Stimulated activated CD4-positive, alpha-beta T cell treated with anti-CD3 and anti-CD28 coated beads, Interleukin-2, amount 100 ng/mL, for 24 hours (primary cell): ENCODE measurements around the gene LHFPL4.
"Not testable (repeated sequence)": the region's sequence is repeated elsewhere in the genome, so short reads cannot be mapped to it uniquely, and the experiment has no call there.

Experiments used
- DNase-seq, 2 donors: peaks; one replicate each; pipeline ENCODE4 v3.0.0-alpha.2; 2020

The LHFPL4 gene

DNA sequence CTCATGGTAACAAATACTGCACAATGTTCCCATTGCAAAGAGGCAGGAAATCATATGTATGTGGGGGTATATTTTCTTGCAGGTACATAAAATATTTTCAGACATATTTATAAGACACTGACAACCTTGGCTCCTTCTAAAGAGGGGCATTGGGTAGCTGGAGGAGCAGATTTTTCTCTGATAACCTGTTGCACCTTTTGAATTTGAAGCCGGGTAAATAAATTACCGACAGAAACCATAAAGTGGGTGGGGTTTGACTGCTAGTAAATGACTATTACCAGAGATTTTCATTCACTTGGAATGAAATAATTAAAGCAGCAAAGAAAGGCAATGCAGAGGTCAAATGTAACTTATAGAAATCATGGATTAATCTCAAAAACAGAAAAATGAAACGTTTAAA is 19.2 kb downstream of the LHFPL4 start:
- no peak for DNase-seq

DNA sequence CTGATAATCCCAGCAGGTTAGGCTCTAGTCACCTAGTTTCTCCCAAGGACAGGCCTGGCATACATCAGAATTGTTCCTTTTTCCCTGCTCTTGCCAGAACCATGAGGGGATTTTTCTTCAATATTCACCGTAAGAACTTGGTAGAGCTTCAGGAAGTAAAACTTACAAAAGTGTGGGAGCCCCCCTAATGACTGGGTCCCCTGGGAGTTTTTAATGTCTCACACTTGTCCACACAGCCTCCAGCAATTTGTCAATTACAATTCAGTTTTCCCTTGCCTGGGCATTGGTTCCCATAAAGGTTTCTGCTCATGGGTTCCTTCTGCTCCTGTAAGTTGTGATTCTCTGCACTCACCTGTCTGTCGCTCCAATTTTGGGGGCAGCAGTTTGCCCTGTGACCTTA is 28.5 kb downstream of the LHFPL4 start:
- no peak for DNase-seq

DNA sequence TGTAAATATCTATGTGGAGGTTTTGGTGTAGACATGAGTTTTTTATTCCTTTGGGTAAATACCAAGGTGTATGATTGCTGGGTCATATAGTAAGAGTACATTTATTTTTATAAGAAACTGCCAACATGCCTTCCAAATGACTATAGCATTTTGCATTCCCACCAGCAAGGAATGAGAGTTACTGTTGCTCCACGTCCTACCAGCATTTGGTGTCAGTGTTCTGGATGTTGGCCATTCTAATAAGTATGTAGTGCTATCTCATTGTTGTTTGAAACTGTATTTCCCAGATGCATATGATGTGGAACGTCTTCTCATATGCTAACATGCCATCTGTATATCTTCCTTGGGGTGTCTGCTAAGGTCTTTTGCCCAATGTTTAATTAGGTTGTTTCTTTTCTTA is 38.7 kb downstream of the LHFPL4 start:
- no peak for DNase-seq

DNA sequence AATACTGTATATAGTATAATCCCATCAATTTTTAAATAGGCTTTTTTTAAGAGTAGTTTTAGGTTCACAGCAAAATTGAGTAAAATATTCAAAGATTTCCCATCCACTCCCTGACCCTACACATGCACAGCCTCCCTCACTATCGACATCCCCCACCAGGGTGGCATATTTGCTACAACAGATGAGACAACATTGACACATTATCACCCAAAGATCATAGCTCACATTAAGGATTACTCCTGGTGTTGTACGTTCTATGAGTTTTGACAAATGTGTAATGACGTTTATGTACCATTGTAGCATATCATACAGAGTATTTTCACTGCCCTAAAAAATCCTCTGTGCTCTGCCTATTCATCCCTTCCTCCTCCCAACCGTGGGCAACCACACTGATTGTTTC is 39.3 kb downstream of the LHFPL4 start:
- DNase-seq, result no peak

DNA sequence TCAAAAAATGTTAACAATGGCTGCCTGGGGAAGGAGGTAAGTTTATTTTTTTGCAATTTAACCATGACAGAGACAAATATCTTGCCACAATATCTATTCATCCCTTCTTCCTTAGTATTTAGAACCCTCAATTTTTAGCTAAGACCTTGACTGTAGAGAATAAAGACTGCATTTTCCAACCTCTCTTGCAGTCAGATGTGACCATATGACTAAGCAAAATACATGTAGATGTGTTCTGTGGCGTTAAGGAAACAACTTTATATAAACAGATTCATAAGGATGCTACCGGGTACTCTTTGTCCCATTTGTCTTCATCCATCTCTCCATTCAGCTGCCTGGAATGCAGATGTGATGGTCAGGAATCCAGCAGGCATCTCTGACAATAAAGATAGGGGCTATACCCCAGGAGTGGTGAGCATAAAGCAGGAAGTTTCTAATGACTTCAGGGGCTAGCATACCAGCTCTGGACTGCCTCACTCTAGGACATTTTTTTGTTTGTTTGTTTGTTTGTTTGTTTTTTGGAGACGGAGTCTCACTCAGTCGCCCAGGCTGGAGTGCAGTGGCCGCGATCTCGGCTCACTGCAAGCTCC is 41.1 kb downstream of the LHFPL4 start:
- no peak for DNase-seq

DNA sequence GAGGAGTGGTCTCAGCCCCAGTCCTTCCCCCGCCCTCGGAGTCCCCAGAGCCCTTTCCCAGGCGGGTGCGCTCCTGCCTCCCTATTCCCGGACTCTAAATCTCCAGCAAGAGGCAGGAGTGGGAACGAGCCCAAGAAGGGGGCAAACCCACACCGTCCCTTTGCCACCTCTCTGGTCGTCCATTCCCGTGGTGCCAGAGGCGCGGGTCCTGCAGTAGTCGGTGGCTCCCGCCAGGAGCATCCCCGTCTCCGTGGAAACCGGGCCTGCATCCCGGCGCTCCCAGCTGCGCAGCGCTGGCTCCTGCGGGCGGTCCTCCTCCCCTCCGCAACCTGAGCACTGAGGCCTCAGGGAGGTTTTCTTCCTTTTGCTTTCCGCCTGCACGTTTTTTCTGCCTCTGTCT is 44.8 kb downstream of the LHFPL4 start:
- no peak for DNase-seq

DNA sequence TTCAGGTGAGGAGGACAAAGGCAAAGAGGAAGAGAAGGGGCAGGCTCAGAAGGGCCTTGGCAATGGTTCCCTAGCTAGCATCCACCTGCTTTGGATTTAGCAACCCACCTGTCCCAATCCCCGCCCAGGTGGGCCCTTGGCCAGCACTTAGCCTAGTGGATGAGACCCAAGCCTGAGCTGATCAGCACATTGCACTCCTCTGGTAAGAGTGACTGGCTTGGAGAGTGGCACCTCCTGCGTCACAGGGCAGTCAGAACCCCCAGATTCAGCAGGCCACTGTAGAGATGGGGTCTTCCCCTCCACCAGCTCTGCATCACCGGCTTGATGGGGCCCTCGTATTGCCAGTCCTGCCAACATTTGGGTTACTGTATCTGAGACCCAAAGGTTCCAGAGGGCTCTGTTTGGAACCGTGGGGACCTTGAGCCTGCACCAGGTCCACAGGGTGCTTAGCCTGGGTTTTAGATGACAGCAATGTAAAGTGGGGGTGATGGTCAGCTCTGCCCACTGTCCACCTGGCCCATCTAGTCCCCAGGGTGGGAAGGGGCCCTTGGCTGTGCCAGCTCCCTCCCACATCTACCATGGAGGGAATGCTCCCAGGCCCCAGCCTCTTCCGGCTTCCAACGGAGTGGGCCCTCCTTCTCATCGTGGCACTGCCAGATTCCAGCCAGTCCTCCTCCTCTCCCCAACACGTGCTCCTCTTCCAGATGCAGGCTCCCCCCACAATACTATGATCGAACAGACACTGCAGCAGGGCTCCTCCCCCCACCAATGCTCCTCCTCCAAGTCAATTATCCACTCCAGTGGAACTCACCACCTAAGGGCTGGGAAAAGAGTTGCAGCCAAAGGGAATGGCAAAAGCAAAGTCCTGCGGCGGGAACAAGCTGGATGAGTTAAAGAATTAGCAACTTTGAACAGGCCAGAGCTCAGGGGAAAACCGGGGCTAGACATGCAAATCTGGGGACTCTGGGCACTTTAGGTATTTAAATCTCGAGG is 45.7 kb downstream of the LHFPL4 start:
- no peak for DNase-seq

DNA sequence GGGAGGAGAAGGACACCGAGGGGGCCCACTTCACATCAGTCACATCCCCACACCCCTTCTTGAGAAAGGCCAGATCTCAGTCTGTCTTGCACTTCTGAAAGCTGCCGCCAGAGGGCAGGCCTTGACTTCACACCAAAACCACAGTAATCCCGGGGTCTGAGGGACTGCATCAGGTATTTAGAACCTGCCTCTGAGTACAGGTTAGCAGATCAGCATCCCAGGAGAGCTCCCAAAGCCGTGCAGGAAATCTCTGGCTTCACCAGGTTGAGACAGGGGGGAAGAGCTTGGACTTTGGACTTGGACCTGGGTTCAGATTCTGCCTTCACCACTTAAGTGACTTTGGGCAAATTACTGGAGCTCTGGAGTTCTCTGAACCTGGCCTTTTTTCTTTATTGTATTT is 50.3 kb downstream of the LHFPL4 start:
- peak; percentile 76 to 83 for DNase-seq

DNA sequence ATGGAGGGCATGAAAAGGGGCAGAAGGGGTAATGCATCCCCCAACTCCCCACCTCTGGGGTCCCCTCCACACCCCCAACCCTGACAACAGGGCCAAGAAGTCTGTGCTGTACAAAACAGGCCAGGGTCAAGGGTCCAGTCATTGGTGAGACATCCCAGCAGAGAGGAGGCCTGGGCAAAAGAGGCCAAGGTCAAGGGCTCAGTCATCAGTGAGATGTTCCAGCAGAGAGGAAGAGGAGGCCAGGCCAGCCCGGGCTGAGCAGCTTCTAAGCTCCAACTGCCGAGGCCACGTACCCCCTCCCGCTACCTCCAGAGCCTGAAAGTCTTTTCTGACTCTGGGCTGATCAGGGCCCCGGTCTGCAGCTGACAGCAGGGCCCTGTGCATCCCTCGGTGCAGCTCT is 52.4 kb downstream of the LHFPL4 start:
- no peak for DNase-seq

DNA sequence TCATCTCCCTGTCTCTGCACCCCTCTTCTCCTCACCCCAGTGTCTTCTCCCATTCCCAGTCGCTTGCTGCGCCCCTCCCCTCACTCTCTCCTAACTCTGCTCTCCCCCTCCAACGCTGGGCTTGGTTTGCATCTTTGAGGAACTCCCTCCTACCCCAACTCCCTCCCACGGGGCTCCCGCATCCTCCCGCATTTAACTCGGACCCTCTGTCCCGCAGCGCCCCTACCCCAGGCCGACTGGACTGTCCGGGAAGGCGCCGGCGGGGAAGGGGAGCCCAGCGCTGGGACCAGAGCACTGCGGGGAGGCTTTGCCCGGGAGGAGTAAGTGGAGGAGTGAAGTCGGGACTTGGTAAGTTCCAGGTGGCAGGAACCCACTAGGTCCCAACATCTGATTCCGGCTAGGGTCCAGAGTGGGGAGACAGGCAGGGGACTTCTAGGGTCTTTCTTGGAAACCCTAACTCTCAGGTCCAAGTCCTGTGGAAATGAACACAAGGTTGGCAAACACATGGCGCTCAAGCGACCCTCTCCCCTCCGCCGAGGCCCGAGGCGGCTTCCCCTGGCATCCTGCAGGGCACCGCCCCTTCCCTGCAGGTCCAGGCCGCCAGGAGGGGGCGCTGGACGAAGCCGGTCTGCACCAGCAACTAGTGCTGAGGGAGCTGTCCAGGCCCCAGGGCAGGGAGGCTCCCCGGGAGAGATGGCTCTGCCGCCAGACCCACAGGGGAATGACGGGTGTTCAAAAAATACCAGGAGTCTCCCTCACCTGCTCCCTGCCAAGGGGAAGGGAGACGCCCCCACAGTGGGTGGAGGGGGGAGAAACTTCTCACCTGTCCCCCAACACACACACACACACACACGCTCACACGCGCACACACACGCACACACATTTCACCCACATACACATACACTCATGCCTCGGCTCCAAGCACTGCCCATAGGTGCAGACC is 53.2 kb downstream of the LHFPL4 start:
- peak; percentile 71 to 83 for DNase-seq

DNA sequence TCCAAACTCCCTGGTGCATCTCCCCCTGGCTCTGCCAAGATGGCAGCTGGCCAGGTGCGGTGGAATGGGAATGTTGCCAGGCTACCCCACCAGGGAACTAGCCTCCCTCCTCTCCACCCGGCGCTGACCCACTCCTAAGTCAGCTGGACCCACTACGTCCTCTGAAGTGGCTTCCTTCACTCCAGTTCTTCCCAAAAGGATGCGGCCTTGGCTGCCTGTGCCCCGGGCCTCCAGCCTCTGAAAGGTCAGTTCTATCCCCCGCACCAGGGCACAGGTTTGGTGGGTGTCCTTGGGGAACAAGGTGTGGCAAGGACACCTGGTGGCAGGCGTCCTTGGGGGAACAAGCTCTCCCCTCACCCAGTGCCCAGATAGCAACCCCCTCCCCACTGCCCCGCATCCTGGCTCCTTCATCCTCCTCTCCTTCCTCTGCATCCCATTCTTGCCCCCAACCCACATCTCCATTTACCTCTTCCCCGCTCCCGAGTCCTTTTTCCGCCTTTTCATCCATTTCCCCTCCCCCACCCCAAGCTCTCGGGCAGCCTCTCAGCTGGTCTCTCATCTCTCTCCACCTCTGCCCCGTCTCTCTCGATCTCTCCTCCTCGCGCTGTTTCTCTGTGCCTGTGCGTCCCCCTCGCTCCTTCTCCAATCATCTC is 54.0 kb downstream of the LHFPL4 start:
- DNase-seq, result no peak

DNA sequence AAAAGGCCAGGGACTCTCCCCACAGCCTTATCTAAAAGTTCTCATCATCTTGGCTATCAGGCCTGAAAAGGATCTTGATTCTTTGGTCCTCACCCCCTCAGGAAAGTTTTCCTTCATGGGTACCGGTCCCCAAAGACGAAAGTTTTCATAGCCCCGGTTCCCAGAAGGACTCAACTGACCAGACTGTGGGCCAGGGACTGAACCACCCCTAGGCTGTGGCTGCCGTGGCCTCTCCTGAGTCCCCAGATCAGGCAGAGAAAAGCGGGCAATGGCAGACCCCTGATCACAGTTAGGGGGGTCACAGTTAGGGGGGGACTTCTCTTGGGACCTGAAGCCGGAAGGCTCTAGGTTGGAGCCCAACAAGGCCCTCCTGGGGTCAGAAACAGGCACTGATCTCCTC is 54.8 kb downstream of the LHFPL4 start:
- no peak for DNase-seq

DNA sequence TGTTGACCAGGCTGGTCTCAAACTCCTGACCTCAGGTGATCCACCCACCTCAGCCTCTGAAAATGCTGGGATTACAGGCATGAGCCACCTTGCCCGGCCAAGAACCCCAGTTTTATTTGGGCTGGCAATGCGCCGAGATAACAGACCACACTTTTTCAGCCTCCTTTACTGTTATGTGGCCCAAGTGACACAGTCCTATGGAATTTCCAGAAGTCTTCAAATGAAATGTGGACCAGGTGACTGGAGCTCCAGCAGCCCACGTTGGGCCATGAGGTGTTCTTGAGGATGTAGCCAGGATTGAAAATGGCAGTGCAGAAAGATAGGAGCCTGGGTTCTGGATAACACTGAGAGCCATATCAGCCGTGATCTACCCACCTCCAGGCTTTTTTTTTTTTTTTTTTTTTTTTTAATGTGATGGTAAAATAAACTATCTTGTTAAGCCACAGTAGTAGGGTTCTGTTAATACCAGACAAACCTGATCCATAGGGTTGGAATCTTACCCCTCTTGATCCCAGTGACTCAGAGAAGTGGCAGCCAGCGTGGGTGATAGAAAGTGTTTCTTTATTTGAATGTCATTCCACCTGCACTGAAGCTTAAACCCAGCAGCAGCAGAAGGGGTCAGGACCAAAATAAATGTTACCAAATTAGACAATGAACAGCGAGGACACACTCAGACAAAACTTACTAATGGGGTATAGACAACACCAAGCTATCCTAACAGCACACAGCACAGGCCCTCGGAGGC is 55.6 kb downstream of the LHFPL4 start:
- no peak for DNase-seq

DNA sequence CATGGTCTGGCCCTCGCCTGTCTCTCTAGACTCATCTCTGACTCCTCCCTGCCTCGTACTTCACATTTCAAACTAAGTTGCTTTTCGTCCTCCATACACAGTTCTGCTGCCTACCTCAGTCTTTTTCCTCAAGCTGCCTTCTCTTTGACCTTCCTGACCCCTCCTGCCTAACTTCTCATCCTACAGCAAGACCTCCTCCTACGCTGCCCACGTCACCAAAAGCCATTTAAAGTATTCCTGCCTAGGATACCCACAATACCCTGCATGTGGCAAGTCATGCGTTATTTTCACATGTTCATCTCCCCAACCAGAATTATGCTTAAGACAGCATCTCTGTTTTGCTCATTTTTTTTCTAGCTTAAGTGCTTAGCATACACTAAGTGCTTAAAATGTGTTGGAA is 56.7 kb downstream of the LHFPL4 start:
- DNase-seq, result no peak

DNA sequence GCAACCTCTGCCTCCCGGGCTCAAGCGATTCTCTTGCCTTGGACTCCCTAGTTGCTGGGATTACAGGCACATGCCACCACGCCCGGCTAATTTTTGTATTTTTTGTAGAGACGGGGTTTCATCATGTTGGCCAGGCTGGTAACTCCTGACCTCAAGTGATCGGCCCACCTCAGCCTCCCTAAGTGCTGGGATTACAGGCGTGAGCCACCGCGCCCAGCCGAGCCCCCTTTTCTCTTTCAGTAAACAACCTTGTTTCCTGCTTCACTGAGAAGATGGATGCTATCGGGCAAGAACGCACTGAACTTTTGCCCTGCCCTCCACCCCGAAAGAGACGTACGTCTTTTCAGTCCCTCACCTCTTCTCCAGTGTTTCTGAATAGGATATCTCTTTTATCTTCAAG is 59.6 kb downstream of the LHFPL4 start:
- not testable (repeated sequence) for DNase-seq

DNA sequence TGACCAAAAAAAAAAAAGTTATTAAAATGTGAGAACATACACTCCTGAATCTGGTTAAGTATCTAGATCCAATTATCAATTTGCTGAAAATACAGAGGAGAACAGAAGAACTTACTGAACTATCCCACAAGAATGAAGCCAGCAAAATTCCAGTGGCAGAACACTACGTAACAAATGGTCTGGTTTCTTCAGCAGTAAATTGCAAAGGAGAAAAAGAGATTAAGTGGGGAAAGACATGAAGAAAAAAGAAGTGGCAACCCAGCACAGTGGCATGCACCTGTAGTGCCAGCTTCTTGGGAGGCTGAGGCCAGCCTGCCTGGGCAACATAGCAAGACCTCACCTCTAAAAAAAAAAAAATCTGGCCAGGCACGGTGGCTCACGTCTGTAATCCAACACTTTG is 62.1 kb downstream of the LHFPL4 start:
- DNase-seq, result no peak

DNA sequence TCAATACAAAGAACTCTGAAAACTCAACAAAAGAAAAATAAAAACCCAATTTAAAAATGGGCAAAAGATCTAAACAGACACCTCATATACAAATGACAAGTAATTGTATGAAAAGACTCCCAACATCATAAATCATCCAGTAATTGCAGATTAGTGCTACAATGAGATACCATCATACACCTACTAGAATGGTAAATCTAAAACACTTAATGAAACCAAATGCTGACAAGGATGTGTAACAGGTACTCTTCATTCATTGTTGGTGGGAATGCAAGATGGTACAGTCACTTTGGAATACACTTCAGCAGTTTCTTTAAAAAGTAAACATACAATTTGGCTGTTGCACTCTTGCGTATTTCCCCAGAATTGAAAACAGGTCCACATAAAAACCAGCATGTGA is 68.4 kb downstream of the LHFPL4 start:
- DNase-seq, result no peak

DNA sequence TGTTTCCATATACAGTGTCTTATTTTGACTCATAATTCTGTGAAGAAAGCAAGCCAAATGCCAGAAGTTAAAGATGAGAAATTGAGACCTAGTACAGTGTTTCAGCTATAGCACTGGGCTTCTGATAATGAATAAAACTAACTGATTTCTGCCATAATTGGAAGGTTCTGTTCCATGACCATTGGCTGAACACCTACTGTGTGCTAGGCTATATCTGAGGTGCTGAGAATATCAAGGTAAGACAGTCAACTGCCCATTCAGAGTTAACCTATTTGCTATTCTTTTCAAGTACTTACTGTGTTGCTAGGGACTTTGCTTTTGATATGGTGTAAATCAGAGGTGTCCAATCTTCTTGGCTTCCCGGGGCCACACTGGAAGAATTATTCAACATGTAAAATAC is 73.4 kb downstream of the LHFPL4 start:
- no peak for DNase-seq

DNA sequence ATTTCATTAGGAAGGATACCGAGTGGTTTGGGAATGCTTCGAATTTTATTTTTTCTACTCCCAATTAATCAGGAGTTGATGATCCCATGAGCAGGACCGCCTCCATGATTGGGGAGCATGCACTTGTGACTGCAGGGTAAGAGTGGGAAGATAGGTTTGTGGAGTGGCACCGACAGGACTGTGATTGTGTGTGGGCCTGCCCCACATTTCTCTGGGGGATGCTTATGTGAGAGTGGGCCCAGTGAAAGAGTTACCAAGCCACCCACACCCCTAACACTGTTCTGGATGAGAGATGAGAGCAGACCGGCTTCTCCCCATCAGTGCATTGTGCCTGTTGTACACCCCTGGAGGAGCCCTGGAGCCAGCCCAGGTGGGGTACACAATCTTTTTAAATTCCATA is 76.7 kb downstream of the LHFPL4 start:
- DNase-seq, result no peak

DNA sequence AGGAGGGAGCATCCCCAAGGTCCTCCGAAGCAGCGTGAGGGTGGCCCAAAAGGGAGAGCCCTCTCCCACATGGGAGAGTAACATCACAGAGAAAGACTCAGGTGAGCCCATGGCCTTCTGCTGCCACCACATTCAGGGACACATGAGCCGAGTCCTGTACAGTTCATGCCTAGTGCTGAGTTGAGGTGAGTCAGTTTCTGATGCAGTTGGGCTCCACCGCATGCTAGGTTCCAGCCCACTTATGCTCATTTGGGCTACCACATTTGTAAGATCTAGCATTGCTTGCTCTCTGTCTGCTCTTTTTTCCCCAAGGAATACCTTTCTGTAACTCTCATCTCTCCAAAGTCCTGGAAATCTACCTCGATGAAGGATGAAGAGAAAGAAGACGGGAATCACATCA is 79.1 kb downstream of the LHFPL4 start:
- no peak for DNase-seq

DNA sequence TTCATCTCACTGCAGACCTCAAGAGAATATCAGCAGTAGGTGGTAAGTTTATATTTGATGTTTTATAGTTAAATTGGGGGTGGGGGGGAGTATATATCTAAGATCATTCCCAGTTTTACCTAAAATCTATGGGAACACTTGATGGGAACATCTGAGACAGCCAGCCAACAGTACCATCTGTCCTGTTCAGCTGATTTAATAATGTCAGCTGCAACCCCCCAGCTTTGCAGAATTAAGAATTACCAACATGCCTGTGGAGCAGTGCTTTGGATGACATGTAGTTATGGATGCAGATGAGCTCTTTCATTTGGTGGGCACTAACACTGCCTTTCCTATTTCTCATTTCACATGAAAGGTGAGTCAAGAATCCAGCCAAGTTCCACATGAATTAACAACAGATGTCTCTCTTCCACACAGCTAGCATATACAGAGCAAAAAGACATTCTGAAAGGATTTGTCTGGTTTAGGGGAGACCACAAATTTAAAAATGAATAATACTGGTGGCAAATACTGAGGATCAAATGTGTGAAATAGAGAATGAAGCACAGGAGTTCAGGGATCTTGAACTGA is 80.0 kb downstream of the LHFPL4 start:
- no peak for DNase-seq

DNA sequence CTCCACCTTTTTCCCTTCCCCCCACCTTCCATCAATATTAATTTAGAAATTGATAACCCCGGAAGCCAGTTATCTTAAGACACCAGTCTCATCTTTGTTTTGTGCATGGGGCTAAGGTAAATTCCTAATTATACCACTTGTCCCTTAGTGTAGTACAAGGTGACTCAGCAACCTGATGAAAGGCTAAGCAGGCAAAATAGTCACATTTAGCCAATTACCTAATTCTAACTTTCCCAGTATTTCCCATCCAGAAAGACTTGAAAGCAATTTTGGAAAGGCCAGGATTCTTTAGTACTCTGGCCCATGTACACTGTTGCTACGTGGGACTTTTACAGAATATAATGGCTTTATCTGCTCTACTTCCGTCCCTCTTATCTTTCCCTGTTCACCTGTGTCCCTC is 83.6 kb downstream of the LHFPL4 start:
- no peak for DNase-seq
